ENCODE measurements around the gene SMAD6.
A peak's percentile ranks its signal among the peaks of the same experiment; 100 is the strongest.

The SMAD6 gene

DNA sequence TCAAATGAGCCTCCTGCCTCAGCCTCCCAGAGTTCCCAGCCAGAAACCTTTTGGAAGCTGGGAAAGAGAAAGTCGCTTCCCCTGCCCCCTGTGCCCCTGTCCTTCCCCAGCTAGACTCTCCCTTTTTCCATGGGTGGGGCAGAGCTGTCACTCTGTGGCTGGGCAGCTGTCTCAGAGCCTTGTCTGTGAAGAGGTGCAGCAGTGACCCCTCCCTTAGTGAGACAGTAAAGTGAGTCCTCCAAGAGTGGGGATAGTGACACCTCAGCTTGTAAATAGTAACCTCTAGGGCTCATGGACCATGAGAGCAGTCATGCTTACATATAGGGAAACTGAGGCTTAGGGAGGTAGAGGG is 76.3 kb downstream of the SMAD6 start:
- DNase-seq: no peak

- DNase-seq: no peak
Observed at GRCh38 chr15:66778716-66779115, 76.7 kb downstream of the SMAD6 start.

DNA sequence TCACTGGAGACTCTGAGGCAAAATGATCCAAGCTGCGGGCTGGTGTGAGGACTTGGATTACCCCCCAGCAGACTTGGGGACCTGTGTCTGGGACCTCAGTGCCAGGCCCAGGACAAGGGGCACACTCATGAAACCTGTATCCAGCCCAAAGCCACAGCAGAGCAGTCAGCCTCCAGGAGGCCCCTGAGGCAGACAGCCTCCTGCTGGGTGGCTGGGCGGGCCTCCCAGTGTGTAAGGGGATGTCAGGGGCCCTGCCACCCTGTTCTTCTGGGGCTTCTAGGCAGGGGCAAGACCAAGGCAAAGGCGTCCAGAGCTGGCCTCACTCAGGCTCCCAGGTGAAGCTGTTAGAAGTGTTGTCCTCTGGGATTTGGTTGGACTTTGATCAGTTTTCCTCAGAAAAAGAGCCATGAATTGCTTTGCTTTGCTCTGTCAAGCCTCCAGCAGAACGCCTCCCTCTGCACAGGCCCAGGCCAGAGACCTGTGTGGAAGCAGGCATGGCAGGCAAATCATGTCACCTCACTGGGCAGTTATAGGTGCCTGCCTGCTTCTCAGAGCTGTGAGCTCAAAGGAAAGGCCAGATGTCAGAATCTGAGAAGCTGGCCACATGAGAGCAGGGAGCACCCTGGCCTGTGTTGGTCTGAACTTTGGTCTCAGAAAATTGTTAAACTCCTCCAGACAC is 77.4 kb downstream of the SMAD6 start:
- no peak for DNase-seq

- DNase-seq: no peak
Observed at GRCh38 chr15:66780172-66780972, 78.3 kb downstream of the SMAD6 start.

GRCh38 chr15:66780973-66781718 is 79.1 kb downstream of the SMAD6 start:
- DNase-seq: no peak

GRCh38 chr15:66782785-66783184 is 80.7 kb downstream of the SMAD6 start:
- DNase-seq: no peak

GRCh38 chr15:66783314-66783713 is 81.3 kb downstream of the SMAD6 start:
- no peak for DNase-seq

- DNase-seq: no peak
Observed at GRCh38 chr15:66783725-66784124, 81.7 kb downstream of the SMAD6 start.

DNA sequence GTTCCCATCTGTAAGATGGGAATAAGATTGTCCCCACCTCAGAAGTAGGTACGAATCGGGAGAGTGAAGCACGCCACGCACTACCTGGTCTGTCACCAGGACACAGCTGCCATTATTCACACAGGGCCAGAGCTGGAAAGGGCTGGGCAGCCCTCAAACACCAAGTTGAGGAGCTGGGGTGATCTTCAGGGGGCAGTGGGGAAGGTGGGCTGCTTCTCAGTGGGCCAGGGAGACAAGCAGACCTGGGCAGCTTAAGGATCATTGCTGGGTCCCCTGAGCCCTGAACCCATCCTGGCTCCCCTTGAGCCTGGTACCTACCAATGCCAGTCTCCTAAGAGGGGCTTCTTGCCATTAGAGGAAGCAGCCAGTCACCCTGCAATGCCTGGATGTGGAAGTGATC is 82.1 kb downstream of the SMAD6 start:
- no peak for DNase-seq

DNA sequence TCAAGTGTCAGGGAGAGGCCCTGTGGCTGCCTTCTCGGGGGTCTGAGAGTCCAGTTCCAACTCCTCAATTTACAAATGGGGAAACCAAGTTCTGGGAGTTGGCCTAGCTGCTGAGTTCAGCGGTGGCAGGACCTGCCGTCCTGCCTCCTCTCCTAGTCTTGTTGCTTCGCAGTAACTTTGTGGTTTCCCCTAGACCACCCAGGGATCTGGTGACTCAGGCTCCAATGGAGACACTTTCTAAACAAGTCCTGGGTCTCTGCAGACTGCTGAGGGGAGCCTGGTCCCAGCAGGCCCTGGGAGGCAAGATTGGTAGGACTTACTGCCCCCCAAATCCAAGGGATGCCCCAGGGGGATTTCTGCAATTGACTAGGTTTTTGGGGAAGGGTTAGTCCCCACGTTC is 83.6 kb downstream of the SMAD6 start:
- no peak for DNase-seq

DNA sequence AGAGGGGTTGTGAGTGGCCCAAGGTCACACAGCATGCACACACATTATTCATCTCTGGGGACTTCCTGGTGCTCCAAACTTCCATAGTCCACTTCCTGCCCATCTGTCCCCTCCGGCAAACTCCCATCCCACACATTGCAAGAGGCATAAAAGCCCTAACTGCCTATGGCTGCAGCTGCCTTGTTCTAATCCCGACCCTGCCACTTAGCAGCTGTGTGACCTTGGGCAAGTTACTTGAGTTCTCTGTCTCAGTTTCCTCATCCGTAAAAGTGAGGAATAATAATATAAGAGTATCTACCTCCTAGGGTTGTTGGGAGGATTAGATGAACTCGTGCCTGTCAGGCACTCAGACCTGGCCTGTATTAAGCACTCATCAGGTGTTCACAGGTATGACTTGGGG is 84.2 kb downstream of the SMAD6 start:
- no peak for DNase-seq

DNA sequence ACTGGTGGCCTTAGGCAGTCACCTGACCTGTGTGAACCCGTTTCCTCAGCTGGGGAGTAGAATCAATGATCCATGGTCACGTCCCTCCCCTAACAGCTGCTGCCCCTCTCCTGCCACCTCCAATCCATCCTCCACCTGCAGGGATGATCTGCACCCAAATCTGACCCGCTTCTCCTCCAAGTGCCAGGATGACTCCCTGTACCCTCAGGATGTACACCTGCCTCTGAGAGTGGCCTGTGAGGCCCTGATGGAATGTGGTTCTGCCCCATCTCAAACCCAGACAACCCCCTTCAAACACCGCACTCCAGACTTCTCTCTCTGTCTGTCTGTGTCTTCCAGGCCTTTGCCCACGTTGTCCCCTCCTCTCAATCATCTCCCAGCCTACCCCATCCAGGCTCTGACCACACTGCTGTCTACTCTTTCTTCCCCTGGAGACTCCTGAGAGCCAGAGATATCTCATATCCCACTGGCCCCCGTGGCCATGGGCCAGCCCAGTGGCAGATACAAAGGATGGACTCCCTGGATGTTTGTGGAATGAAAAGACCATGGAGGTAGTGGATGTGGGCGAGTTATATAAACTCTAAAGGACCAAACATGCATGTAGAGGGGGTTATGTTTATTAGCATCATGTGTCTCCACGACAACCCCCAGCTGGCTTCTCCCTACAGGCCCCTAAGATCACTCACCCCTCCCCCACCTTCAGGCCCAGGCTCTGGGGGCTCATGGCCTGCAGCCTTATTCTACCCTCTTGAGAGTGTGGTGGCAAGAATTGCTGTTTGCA is 84.9 kb downstream of the SMAD6 start:
- DNase-seq: no peak

DNA sequence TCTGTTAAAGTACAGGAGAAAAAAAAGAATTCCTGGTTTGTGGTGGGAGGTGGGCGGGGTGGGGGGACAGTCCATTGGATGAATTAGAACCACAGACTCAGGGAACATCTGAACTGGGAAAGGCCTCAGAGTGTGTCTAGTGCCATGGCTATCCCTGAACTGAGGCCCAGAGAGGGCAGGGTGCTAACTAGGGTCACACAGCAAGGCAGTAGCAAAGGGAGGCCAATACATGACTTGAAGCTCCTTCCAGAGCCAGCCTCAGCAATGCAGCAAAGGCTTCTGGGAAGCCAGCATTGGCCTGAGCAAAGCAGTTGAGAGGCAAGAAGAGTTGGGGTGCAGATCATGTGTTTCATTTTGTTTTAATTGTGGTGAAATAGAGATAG is 85.4 kb downstream of the SMAD6 start:
- no peak for DNase-seq

GRCh38 chr15:66788024-66788423 is 86.0 kb downstream of the SMAD6 start:
- DNase-seq: no peak

GRCh38 chr15:66789029-66790025 is 87.3 kb downstream of the SMAD6 start:
- no peak for DNase-seq

- peak; percentile 34 for DNase-seq
Observed at GRCh38 chr15:66795851-66796250, 93.8 kb downstream of the SMAD6 start.

GRCh38 chr15:66796343-66796742 is 94.3 kb downstream of the SMAD6 start:
- DNase-seq: peak; percentile 17

DNA sequence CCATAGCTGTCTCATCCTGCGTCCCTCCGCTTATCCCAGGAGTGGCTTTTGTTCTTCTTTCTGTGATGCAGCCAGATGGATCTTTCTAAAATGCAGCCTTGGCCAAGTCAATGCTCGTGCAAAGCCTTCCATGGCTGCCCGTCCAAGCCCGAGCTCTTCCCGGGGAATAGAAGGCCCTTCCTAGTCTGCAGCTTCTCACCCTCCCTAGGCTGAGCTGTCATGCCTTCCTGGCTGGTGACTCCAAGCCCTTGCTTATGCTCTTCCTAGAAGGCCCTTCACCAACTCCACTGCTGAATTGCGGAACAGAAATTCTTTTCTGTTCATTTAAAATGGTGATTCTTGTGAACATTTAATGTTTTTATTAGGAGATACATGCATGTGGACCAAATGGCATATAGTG is 95.9 kb downstream of the SMAD6 start:
- peak; percentile 18 for DNase-seq

GRCh38 chr15:66798426-66799061 is 96.5 kb downstream of the SMAD6 start:
- DNase-seq: peak; percentile 18

DNA sequence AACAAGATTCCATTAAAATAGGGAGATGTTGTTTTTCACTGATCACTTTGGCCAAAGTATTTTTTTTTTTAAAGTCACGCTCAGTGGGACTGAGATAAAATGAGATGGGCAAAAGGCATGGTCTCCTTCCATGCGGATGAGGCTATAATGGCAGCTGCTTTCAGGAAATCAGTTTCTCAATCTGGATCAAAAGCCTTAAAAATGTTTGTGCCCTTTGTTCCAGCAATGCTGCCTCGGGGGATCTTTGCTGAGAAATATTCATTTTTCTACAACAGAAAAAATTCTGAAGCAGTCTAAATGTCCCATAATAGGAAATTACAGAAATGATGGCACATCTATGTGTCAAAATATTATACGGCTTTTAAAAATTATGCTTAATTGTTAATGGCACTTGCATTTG is 97.2 kb downstream of the SMAD6 start:
- DNase-seq: no peak

DNA sequence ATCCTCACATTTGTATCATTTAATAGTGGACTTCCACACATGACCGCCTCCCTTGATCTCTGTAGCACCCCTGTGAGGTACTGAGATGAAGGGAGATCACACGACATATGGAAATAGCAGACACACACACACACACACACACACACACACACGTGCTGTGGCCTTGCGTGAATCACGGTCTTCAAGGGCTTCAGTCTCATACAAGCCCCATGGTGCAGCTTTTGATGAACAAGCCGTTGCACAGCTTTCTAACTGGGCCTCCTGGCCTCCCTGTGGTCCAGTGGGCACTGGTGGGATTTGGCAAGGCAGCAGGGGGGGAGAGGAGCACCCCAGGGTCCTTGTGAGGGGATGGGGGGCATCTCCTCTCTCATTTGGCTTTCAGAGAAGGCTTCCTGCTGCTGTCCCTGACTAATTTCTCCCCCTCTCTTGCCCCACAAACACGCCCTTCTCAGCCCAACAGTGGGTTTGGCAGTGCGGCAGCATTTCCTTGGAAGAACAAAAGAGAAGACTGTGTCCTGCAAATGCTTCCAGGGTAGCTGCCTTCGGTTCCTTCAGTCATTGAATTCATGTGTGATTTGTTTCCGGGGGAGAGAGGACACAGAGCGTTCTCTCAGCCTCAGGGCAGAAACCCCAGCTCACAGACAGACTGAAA is 98.7 kb downstream of the SMAD6 start:
- DNase-seq: peak; percentile 23
